Spleen (tissue), 11 donors: ENCODE measurements around the gene PEPD. TPM values are rescaled to one million over a fixed set of nuclear protein-coding genes. Genes with fewer than 3 reads are reported as not detected.
"Not testable (repeated sequence)": the region's sequence is repeated elsewhere in the genome, so short reads cannot be mapped to it uniquely, and the experiment has no call there.

ENCODE experiments used
- DNase-seq: peaks from one replicate; pipeline ENCODE4 v3.0.0-alpha.2; 2020
- H3K27ac ChIP-seq, 8 donors: fragments of 200-600 bp; sonication (generic) in 7 of 8; 1 replicate in 4 of 8; 2 replicates in 4 of 8; pipeline versions ENCODE4 v1.5.0 to v1.8.0; 2016 to 2021; ENCODE audit warnings: inconsistent platforms in 4 of 8, mild to moderate bottlenecking in 4 of 8, moderate library complexity in 1 of 8
- H3K27me3 ChIP-seq, 7 donors: fragments of 200-600 bp; sonication (generic) in 6 of 7; replicated peaks in 1 of 7; 1 replicate in 4 of 7; 2 replicates in 3 of 7; pipeline versions ENCODE4 v1.5.0 to v1.8.0; 2016 to 2021; ENCODE audit warnings: inconsistent platforms in 3 of 7, mild to moderate bottlenecking in 1 of 7
- H3K36me3 ChIP-seq, 6 donors: fragments of 200-600 bp; sonication (generic) in 5 of 6; 1 replicate in 4 of 6; 2 replicates in 2 of 6; pipeline versions ENCODE4 v1.5.0 to v1.8.0; 2016 to 2021; ENCODE audit warnings: inconsistent platforms in 2 of 6
- H3K4me1 ChIP-seq, 6 donors: fragments of 200-600 bp; sonication (generic) in 5 of 6; 1 replicate in 3 of 6; 2 replicates in 3 of 6; pipeline versions ENCODE4 v1.5.0 to v1.8.0; 2016 to 2021; ENCODE audit warnings: inconsistent platforms in 3 of 6
- H3K4me3 ChIP-seq, 8 donors: fragments of 200-600 bp; sonication (generic) in 7 of 8; 1 replicate in 4 of 8; 2 replicates in 4 of 8; pipeline versions ENCODE4 v1.5.0 to v1.8.0; 2016 to 2021; ENCODE audit warnings: inconsistent platforms in 4 of 8, mild to moderate bottlenecking in 4 of 8, moderate library complexity in 2 of 8
- H3K9me3 ChIP-seq, 8 donors: fragments of 200-600 bp; sonication (generic) in 7 of 8; 1 replicate in 4 of 8; 2 replicates in 4 of 8; pipeline versions ENCODE4 v1.5.0 to v1.8.0; 2016 to 2021; ENCODE audit warnings: inconsistent platforms in 4 of 8
- CTCF ChIP-seq, 11 experiments: fragments of 200-600 bp in 7 of 11; fragments of 450-650 bp in 4 of 11; sonication (generic) in 4 of 11; IDR thresholded peaks in 8 of 11; conservative IDR thresholded peaks in 3 of 11; 1 replicate in 7 of 11; 2 replicates in 4 of 11; pipeline versions ENCODE4 v1.4.0 to v1.8.0; 2016 to 2021; ENCODE audit warnings: antibody characterized with exemption in 11 of 11, inconsistent platforms in 4 of 11, mild to moderate bottlenecking in 1 of 11
- POLR2A ChIP-seq, 3 donors: fragments of 450-650 bp; IDR thresholded peaks; one replicate each; pipeline ENCODE4 v1.5.1; 2017; ENCODE audit warnings: antibody characterized with exemption in 3 of 3, mild to moderate bottlenecking in 1 of 3
- POLR2AphosphoS5 ChIP-seq, 3 donors: sonication (generic); formaldehyde crosslinking; IDR thresholded peaks; one replicate each; pipeline ENCODE4 v1.5.1; 2017; ENCODE audit warnings: antibody characterized with exemption in 3 of 3
- WGBS, 5 donors: extraction: QIAGEN DNeasy Blood & Tissue Kit in 3 of 5; methylation state at CpG; one replicate each; pipeline versions ENCODE4 v1.1.5 to v1.1.7; 2013 to 2018; 5-methylcytosine and 5-hydroxymethylcytosine counted together
- intact Hi-C: fragments of 100-400 bp; cut with DNase I; formaldehyde crosslinking; loops from one replicate; pipeline ENCODE4 v1.15.0; 2023; ENCODE audit warnings: low total_unique reads
- polyA plus RNA-seq, 3 donors: library from polyadenylated mRNA; stranded (reverse); fragments of 200-250 nt; gene quantifications; one replicate each; pipeline ENCODE4 v1.2.1, GENCODE V29; 2013
- total RNA-seq, 7 donors: library from RNA; depleted of rRNA in 3 of 7; stranded (reverse); fragments of >200 nt in 3 of 7; fragmentation: NEBNext Ultra II Directional in 4 of 7; extraction: Animal tissue kit (Norgen Biotek cat#: 25700) in 4 of 7; gene quantifications; one replicate each; pipeline versions ENCODE4 v1.1.0 to v1.2.1, GENCODE V29; 2016 to 2021
- donor health status: healthy with polysubstance abuse.
- donor health status: DM: no; HTN: no; CAD: no; lungs with moderate emphysema.
- donor health status: DM: no; HTN: no; CAD: no.
- donor health status: Bipolar disorder and iron deficiency.
- donor health status: healthy.
- donor health status: DM: no; HTN: no; CAD: no.
- donor health status: DM: yes; HTN: yes; CAD: no.

Gene PEPD
- total and polyA plus RNA-seq, 10 donors, result 38.4 to 98.3 (median 69.8) TPM

- peaks cover 0 to 58% (median 5%) of the 10 kb centered on the region in 6 donors for H3K36me3 ChIP-seq
- intact Hi-C loops, result no loop called here
- DNase-seq, result peak; percentile 55
- H3K27me3 ChIP-seq, result no peaks in the 10 kb centered on the region
- H3K4me3 ChIP-seq, result no peak overlapping the region
- H3K27ac ChIP-seq, result no peak overlapping the region
- H3K9me3 ChIP-seq, result no peaks in the 10 kb centered on the region
- TF ChIP-seq CTCF (IDR thresholded peaks at IDR 0.05 in 8 of 11, conservative IDR thresholded peaks at IDR 0.05 in 3 of 11) (no peak), POLR2AphosphoS5 (IDR thresholded peaks at IDR 0.05) (no peak), POLR2A (IDR thresholded peaks at IDR 0.05) (no peak)
- WGBS, 5 donors, result 92 to 96% (median 93%) methylated on average over 12 to 14 of the region's 14 CpGs
- H3K4me1 ChIP-seq, result no peaks in the 10 kb centered on the region
These were observed 28.0 kb downstream of the PEPD start for GRCh38 chr19:33493401-33494275.

GRCh38 chr19:33492951-33493350 lies 28.6 kb downstream of the PEPD start:
- DNase-seq, result peak; percentile 61
- H3K9me3 ChIP-seq, result no peaks in the 10 kb centered on the region
- H3K36me3 ChIP-seq, result peaks cover 0 to 58% (median 4%) of the 10 kb centered on the region in 6 donors
- WGBS, 5 donors, result 91 to 96% (median 94%) methylated on average over 7 to 8 of the region's 8 CpGs
- no peaks in the 10 kb centered on the region for H3K27me3 ChIP-seq
- TF ChIP-seq CTCF (IDR thresholded peaks at IDR 0.05 in 8 of 11, conservative IDR thresholded peaks at IDR 0.05 in 3 of 11), result no peak
- TF ChIP-seq POLR2A (IDR thresholded peaks at IDR 0.05), result no peak
- H3K4me1 ChIP-seq, result no peaks in the 10 kb centered on the region
- no peak overlapping the region for H3K4me3 ChIP-seq
- H3K27ac ChIP-seq, result no peak overlapping the region
- intact Hi-C loops, result no loop called here

GRCh38 chr19:33492090-33492489 lies 29.5 kb downstream of the PEPD start:
- intact Hi-C loops, result no loop called here
- Histone ChIP-seq H3K4me1 (no peaks in the 10 kb centered on the region), H3K4me3 (no peak overlapping the region), H3K36me3 (peaks cover 0 to 58% (median 2%) of the 10 kb centered on the region in 6 donors), H3K27ac (no peak overlapping the region), H3K27me3 (no peaks in the 10 kb centered on the region), H3K9me3 (no peaks in the 10 kb centered on the region)
- peak; percentile 64 for DNase-seq
- 93 to 99% (median 95%) methylated on average over 7 of the region's 7 CpGs for WGBS, 5 donors
- TF ChIP-seq POLR2A (IDR thresholded peaks at IDR 0.05), result no peak
- TF ChIP-seq CTCF (IDR thresholded peaks at IDR 0.05 in 8 of 11, conservative IDR thresholded peaks at IDR 0.05 in 3 of 11), result no peak
- no peak for TF ChIP-seq POLR2AphosphoS5 (IDR thresholded peaks at IDR 0.05)

GRCh38 chr19:33490596-33490995 lies 31.0 kb downstream of the PEPD start:
- H3K4me3 ChIP-seq, H3K9me3 ChIP-seq, H3K27ac ChIP-seq, H3K27me3 ChIP-seq, H3K4me1 ChIP-seq, intact Hi-C loops: not testable (repeated sequence)
- H3K36me3 ChIP-seq, result peaks cover 0 to 58% (median 0%) of the 10 kb centered on the region in 6 donors
- WGBS, 5 donors, result 92 to 94% (median 92%) methylated on average over 8 of the region's 8 CpGs
- peak; percentile 38 for DNase-seq
